Measurements from ENCODE around the gene THNSL1.
"Not testable (repeated sequence)": the region's sequence is repeated elsewhere in the genome, so short reads cannot be mapped to it uniquely, and the experiment has no call there.

The THNSL1 gene

GRCh38 chr10:25016376-25017153 is at the start of gene THNSL1:
Gene THNSL1, plus strand, starts transcription at chr10:25016612. Its CDS starts 6,612 bp downstream, at chr10:25023224.
- peak within 1 kb of the TSS; percentile 93 for H3K27ac ChIP-seq
- no peak for TF ChIP-seq CTCF (conservative IDR thresholded peaks at IDR 0.05)

- no peak overlapping the region for H3K27ac ChIP-seq
- TF ChIP-seq CTCF (conservative IDR thresholded peaks at IDR 0.05) = no peak
Measured at GRCh38 chr10:24966962-24967481, 49.4 kb upstream of the THNSL1 start.

GRCh38 chr10:24968349-24968748 is 48.1 kb upstream of the THNSL1 start:
- no peak overlapping the region for H3K27ac ChIP-seq
- no peak for TF ChIP-seq CTCF (conservative IDR thresholded peaks at IDR 0.05)

- not testable (repeated sequence) for H3K27ac ChIP-seq
Measured at GRCh38 chr10:24968951-24969350, 47.5 kb upstream of the THNSL1 start.

- no peak for TF ChIP-seq CTCF (conservative IDR thresholded peaks at IDR 0.05)
- H3K27ac ChIP-seq = no peak overlapping the region
Measured at GRCh38 chr10:24969841-24970281, 46.6 kb upstream of the THNSL1 start.

- no peak overlapping the region for H3K27ac ChIP-seq
- TF ChIP-seq CTCF (conservative IDR thresholded peaks at IDR 0.05) = no peak
Measured at GRCh38 chr10:24971374-24971773, 45.0 kb upstream of the THNSL1 start.

- TF ChIP-seq CTCF (conservative IDR thresholded peaks at IDR 0.05) = no peak
- H3K27ac ChIP-seq = no peak overlapping the region
Measured at GRCh38 chr10:24973163-24973562, 43.2 kb upstream of the THNSL1 start.

GRCh38 chr10:24974976-24975375 is 41.4 kb upstream of the THNSL1 start:
- no peak overlapping the region for H3K27ac ChIP-seq

More at GRCh38 chr10:24974976-24975375, 41.4 kb upstream of the THNSL1 start:
- TF ChIP-seq CTCF (conservative IDR thresholded peaks at IDR 0.05) = no peak
